Measurements from ENCODE around the gene JAK3. TPM values are rescaled to one million over a fixed set of nuclear protein-coding genes. Genes with fewer than 3 reads are reported as not detected.

JAK3 gene
- total and polyA plus RNA-seq, 10 of the 15 experiments (the other 5 are each of a cell fraction or from before 2014, with no cell fraction given), result 7.8 to 67.9 (median 33.3) TPM

- no peak for TF ChIP-seq SIX5 (IDR thresholded peaks at IDR 0.05; ENCODE audit: low read depth, low read length, severe bottlenecking)
- no peak for TF ChIP-seq ZBTB11 (CRISPR knock-in tag; IDR thresholded peaks at IDR 0.05)
- TF ChIP-seq ZBTB33 (IDR thresholded peaks at IDR 0.05), result 0 out of 2 replicates have a peak, but pooled peaks have one; percentile 47
- TF ChIP-seq BCL11A (IDR thresholded peaks at IDR 0.05; ENCODE audit: low read depth, low read length), result no peak
- no peak for TF ChIP-seq RELA (IDR thresholded peaks at IDR 0.05; ENCODE audit: borderline replicate concordance, partially characterized antibody)
- Histone ChIP-seq H3K4me3 (no peak overlapping the region), H3K9ac (ENCODE audit: control insufficient read depth, insufficient read depth, low read length) (no peak overlapping the region), H3K4me1 (ENCODE audit: control insufficient read depth, insufficient read depth, low read length) (no peaks in the 10 kb centered on the region), H3K9me3 (replicated peaks; ENCODE audit: control insufficient read depth, insufficient read depth, low read length) (no peaks in the 10 kb centered on the region; the same call in 2 of the 3 replicates), H3K79me2 (ENCODE audit: control insufficient read depth, insufficient read depth, low read length) (no peaks in the 10 kb centered on the region), H3K27ac (ENCODE audit: control insufficient read depth, insufficient read depth) (no peak overlapping the region), H3K36me3 (ENCODE audit: control insufficient read depth in 2 of 2, insufficient read depth in 2 of 2, low read length in 1 of 2) (peaks cover 6 to 13% of the 10 kb centered on the region in 2 experiments), H3K27me3 (replicated peaks in 1 of 2; ENCODE audit: control insufficient read depth in 2 of 2, insufficient read depth in 2 of 2, low read length in 1 of 2) (no peaks in the 10 kb centered on the region), H3K4me2 (ENCODE audit: control insufficient read depth, insufficient read depth) (no peak overlapping the region), H2AFZ (ENCODE audit: control insufficient read depth, low read depth, low read length) (no peak overlapping the region), H4K20me1 (ENCODE audit: control insufficient read depth, insufficient read depth) (no peaks in the 10 kb centered on the region)
- BruUV-seq (replicated peaks), result no TSS peak
- ChIA-PET CTCF (no interaction called here), POLR2A (interaction anchor here (0.6 kb wide), 1 partner anchor 99 kb away, joined by 5 read pairs; no protein-coding TSS in a partner anchor), SMC1A (ENCODE audit: uncharacterized antibody, unreplicated experiment) (no interaction called here), RAD21 (ENCODE audit: unreplicated experiment) (no interaction called here)
- in situ Hi-C loops (cut with MboI), result no loop called here
- no peak for ATAC-seq
- DNase-seq (ENCODE audit: low read depth, low spot score), result no peak
- FAIRE-seq, result no peak
- intact Hi-C loops (cut with micrococcal nuclease; ENCODE audit: unreplicated experiment), result no loop called here
- 94% methylated on average over 17 of the region's 17 CpGs for WGBS (ENCODE audit: insufficient coverage, insufficient replicate concordance, low lambda C conversion rate, missing lambda C conversion rate)
Measured at GRCh38 chr19:17832443-17833208, 15.2 kb downstream of the JAK3 start.

All from GM12878 (cell line).